Neutrophil (primary cell): Measurements from ENCODE around the gene UROC1.

Experiments
- H3K27ac ChIP-seq: fragments of 200-600 bp; sonication (generic); 2 replicates; pipeline ENCODE4 v1.5.1; 2016; ENCODE audit warnings: mild to moderate bottlenecking, moderate library complexity
- H3K27me3 ChIP-seq: fragments of 200-600 bp; sonication (generic); 2 replicates; pipeline ENCODE4 v1.6.0; 2016; ENCODE audit warnings: mild to moderate bottlenecking
- H3K36me3 ChIP-seq: fragments of 200-600 bp; sonication (generic); 2 replicates; pipeline ENCODE4 v1.5.1; 2017
- H3K4me1 ChIP-seq, 2 experiments: fragments of 200-600 bp in 1 of 2; sonication (generic) in 1 of 2; 1 replicate in 1 of 2; 2 replicates in 1 of 2; pipeline versions ENCODE4 v1.5.1 to v1.6.1; 2013 to 2016; ENCODE audit warnings: low read depth in 1 of 2, low read length in 1 of 2, mild to moderate bottlenecking in 1 of 2, moderate library complexity in 1 of 2; ENCODE audit not compliant: control insufficient read depth in 1 of 2, insufficient read depth in 1 of 2
- H3K4me3 ChIP-seq, 2 experiments: fragments of 200-600 bp in 1 of 2; sonication (generic) in 1 of 2; 1 replicate in 1 of 2; 2 replicates in 1 of 2; pipeline ENCODE4 v1.5.1; 2013 to 2016; ENCODE audit warnings: low read depth in 1 of 2, low read length in 1 of 2, mild to moderate bottlenecking in 1 of 2, moderate library complexity in 1 of 2
- H3K9me3 ChIP-seq: fragments of 200-600 bp; sonication (generic); 2 replicates; pipeline ENCODE4 v1.5.1; 2016
- TF ChIP-seq, protein P1 (sequence below): fragments of 200-600 bp; sonication (generic); IDR thresholded peaks from 2 replicates; pipeline ENCODE4 v1.5.1; 2016; ENCODE audit warnings: antibody characterized with exemption

Gene UROC1

GRCh38 chr3:126447456-126448106 is 70.0 kb downstream of the UROC1 start:
- TF ChIP-seq, protein P1, sequence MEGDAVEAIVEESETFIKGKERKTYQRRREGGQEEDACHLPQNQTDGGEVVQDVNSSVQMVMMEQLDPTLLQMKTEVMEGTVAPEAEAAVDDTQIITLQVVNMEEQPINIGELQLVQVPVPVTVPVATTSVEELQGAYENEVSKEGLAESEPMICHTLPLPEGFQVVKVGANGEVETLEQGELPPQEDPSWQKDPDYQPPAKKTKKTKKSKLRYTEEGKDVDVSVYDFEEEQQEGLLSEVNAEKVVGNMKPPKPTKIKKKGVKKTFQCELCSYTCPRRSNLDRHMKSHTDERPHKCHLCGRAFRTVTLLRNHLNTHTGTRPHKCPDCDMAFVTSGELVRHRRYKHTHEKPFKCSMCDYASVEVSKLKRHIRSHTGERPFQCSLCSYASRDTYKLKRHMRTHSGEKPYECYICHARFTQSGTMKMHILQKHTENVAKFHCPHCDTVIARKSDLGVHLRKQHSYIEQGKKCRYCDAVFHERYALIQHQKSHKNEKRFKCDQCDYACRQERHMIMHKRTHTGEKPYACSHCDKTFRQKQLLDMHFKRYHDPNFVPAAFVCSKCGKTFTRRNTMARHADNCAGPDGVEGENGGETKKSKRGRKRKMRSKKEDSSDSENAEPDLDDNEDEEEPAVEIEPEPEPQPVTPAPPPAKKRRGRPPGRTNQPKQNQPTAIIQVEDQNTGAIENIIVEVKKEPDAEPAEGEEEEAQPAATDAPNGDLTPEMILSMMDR, result no peak
- Histone ChIP-seq H3K27me3 (no peaks in the 10 kb centered on the region), H3K9me3 (no peaks in the 10 kb centered on the region), H3K4me1 (no peaks in the 10 kb centered on the region), H3K4me3 (no peak overlapping the region), H3K27ac (no peak overlapping the region), H3K36me3 (peaks cover 91% of the 10 kb centered on the region)

- TF ChIP-seq, protein P1, result no peak
- Histone ChIP-seq H3K4me3 (no peak overlapping the region), H3K27me3 (no peaks in the 10 kb centered on the region), H3K4me1 (no peaks in the 10 kb centered on the region), H3K9me3 (no peaks in the 10 kb centered on the region), H3K27ac (no peak overlapping the region), H3K36me3 (peaks cover 92% of the 10 kb centered on the region)
Observed at GRCh38 chr3:126446791-126447190, 70.8 kb downstream of the UROC1 start.

DNA sequence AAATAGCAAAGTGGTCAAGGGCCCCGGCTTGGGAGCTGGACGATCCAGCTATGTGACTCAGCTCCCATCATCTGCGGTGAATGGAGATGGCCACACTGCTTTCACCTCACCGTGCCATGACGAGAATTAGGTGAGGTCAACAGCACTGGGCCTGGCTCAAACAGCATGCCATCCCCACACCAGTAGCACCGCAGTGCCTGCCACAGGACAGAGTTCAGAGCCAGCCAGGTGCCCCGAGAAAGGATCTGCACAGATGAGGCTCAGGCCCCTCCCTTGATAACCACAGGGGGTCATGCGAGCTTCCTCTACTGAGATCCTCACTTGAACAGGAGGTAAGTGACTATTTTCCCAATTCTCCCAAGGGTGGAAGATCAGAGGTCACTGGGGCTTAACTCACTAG is 71.3 kb downstream of the UROC1 start:
- peaks cover 92% of the 10 kb centered on the region for H3K36me3 ChIP-seq
- no peaks in the 10 kb centered on the region for H3K9me3 ChIP-seq
- TF ChIP-seq, protein P1, result no peak
- H3K27ac ChIP-seq, result no peak overlapping the region
- H3K4me3 ChIP-seq, result no peak overlapping the region
- H3K27me3 ChIP-seq, result no peaks in the 10 kb centered on the region
- H3K4me1 ChIP-seq, result no peaks in the 10 kb centered on the region

- Histone ChIP-seq H3K27me3 (no peaks in the 10 kb centered on the region), H3K27ac (no peak overlapping the region), H3K36me3 (peaks cover 92% of the 10 kb centered on the region), H3K9me3 (no peaks in the 10 kb centered on the region), H3K4me1 (no peaks in the 10 kb centered on the region), H3K4me3 (no peak overlapping the region)
- TF ChIP-seq, protein P1, result no peak
Observed at GRCh38 chr3:126445506-126445905, 72.1 kb downstream of the UROC1 start.

- Histone ChIP-seq H3K27ac (no peak overlapping the region), H3K9me3 (no peaks in the 10 kb centered on the region), H3K36me3 (peaks cover 92% of the 10 kb centered on the region), H3K27me3 (no peaks in the 10 kb centered on the region), H3K4me3 (no peak overlapping the region), H3K4me1 (no peaks in the 10 kb centered on the region)
- TF ChIP-seq, protein P1, result no peak
Observed at GRCh38 chr3:126442856-126443242, 74.7 kb downstream of the UROC1 start.
